ENCODE measurements around the gene MAGOH.

Gene MAGOH

GRCh38 chr1:53183095-53183990 lies 55.0 kb downstream of the MAGOH start:
- DNase-seq = no peak

GRCh38 chr1:53182716-53183094 lies 55.6 kb downstream of the MAGOH start:
- no peak for DNase-seq

- peak; percentile 75 for DNase-seq
These were observed 56.2 kb downstream of the MAGOH start for GRCh38 chr1:53182111-53182593.

DNA sequence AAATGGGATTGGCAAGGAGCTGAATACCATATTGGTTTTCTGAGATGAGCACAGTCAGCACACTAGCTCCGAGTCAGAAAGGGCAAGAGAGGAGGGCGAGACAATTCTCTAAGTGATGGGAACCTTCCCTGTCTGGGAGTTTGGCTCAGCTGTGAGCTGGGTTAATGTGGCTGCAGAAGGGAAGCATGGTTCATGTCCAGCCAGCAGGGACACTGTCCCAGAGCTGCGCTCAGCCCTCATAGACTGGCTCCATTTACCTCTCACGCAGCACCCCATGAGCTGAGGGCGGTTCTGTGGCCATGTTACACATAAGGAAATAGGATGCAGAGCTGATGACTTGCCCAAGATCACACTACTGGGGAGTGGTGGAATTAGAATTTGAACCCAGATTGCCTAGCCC lies 57.4 kb downstream of the MAGOH start:
- DNase-seq = no peak

GRCh38 chr1:53180226-53180625 lies 58.1 kb downstream of the MAGOH start:
- no peak for DNase-seq
